Peyer's patch (tissue), 4 donors: ENCODE measurements around the gene AMDHD1. TPM values are rescaled to one million over a fixed set of nuclear protein-coding genes. Genes with fewer than 3 reads are reported as not detected.
"Not testable (repeated sequence)": the region's sequence is repeated elsewhere in the genome, so short reads cannot be mapped to it uniquely, and the experiment has no call there.

ENCODE experiments used
- DNase-seq, 3 donors: peaks; one replicate each; pipeline ENCODE4 v3.0.0-alpha.2; 2017 to 2019
- H3K27ac ChIP-seq, 4 donors: fragments of 200-600 bp; sonication (generic); one replicate each; pipeline ENCODE4 v1.5.1; 2016 to 2019
- H3K27me3 ChIP-seq, 2 donors: fragments of 200-600 bp; sonication (generic); one replicate each; pipeline ENCODE4 v1.5.1; 2019
- H3K36me3 ChIP-seq, 3 donors: fragments of 200-600 bp; sonication (generic); one replicate each; pipeline ENCODE4 v1.5.1; 2016 to 2019
- H3K4me1 ChIP-seq, 4 donors: fragments of 200-600 bp; sonication (generic); one replicate each; pipeline ENCODE4 v1.5.1; 2016 to 2019
- H3K4me3 ChIP-seq, 4 donors: fragments of 200-600 bp; sonication (generic); 1 replicate in 3 of 4; 2 replicates in 1 of 4; pipeline ENCODE4 v1.5.1; 2016 to 2019; ENCODE audit warnings: mild to moderate bottlenecking in 1 of 4
- H3K9me3 ChIP-seq, 4 donors: fragments of 200-600 bp; sonication (generic); one replicate each; pipeline ENCODE4 v1.5.1; 2016 to 2019; ENCODE audit warnings: mild to moderate bottlenecking in 1 of 4
- POLR2A ChIP-seq, 2 donors: fragments of 450-650 bp; IDR thresholded peaks; one replicate each; pipeline ENCODE4 v1.5.1; 2017; ENCODE audit warnings: antibody characterized with exemption in 2 of 2, mild to moderate bottlenecking in 2 of 2, moderate library complexity in 2 of 2
- total RNA-seq, 4 donors: library from RNA; depleted of rRNA; stranded (reverse); fragments of >200 nt; gene quantifications; one replicate each; pipeline ENCODE4 v1.1.0, GENCODE V29; 2016
- TF ChIP-seq, protein P1 (sequence below), 6 experiments: fragments of 450-650 bp in 4 of 6; fragments of 200-600 bp in 2 of 6; sonication (generic) in 1 of 6; IDR thresholded peaks; one replicate each; pipeline ENCODE4 v1.5.1; 2017 to 2019; ENCODE audit warnings: antibody characterized with exemption in 6 of 6, mild to moderate bottlenecking in 3 of 6, moderate library complexity in 1 of 6

AMDHD1 gene
- total RNA-seq, 4 donors from 2014 or later: 1.7 to 3.5 (median 2.5) TPM; not detected in 1

DNA sequence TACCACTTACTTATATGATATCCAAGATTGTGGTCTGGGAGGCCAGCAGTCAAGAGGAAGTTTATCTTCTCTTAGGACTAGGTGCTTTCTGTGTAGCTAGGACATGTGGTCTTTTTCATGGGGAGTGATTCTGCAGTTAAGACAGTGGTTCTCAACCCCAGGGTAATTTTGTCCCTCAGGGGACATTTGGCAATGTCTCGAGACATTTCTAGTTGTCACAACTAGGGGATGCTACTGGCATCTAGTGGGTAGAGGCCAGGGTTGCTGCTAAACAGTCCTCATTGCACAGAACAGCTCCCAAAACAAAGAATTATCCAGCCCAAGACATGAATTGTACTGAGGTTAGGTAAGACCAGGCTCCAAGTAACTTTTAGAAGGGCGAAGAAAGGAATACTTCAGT, 20.0 kb downstream of the AMDHD1 start:
- Histone ChIP-seq H3K4me3 (no peak overlapping the region), H3K4me1 (no peaks in the 10 kb centered on the region), H3K36me3 (no peaks in the 10 kb centered on the region), H3K9me3 (no peaks in the 10 kb centered on the region), H3K27me3 (no peaks in the 10 kb centered on the region), H3K27ac (no peak overlapping the region)
- no peak for DNase-seq
- TF ChIP-seq POLR2A (IDR thresholded peaks at IDR 0.05): no peak
- TF ChIP-seq, protein P1, sequence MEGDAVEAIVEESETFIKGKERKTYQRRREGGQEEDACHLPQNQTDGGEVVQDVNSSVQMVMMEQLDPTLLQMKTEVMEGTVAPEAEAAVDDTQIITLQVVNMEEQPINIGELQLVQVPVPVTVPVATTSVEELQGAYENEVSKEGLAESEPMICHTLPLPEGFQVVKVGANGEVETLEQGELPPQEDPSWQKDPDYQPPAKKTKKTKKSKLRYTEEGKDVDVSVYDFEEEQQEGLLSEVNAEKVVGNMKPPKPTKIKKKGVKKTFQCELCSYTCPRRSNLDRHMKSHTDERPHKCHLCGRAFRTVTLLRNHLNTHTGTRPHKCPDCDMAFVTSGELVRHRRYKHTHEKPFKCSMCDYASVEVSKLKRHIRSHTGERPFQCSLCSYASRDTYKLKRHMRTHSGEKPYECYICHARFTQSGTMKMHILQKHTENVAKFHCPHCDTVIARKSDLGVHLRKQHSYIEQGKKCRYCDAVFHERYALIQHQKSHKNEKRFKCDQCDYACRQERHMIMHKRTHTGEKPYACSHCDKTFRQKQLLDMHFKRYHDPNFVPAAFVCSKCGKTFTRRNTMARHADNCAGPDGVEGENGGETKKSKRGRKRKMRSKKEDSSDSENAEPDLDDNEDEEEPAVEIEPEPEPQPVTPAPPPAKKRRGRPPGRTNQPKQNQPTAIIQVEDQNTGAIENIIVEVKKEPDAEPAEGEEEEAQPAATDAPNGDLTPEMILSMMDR (IDR thresholded peaks at IDR 0.05): no peak

DNA sequence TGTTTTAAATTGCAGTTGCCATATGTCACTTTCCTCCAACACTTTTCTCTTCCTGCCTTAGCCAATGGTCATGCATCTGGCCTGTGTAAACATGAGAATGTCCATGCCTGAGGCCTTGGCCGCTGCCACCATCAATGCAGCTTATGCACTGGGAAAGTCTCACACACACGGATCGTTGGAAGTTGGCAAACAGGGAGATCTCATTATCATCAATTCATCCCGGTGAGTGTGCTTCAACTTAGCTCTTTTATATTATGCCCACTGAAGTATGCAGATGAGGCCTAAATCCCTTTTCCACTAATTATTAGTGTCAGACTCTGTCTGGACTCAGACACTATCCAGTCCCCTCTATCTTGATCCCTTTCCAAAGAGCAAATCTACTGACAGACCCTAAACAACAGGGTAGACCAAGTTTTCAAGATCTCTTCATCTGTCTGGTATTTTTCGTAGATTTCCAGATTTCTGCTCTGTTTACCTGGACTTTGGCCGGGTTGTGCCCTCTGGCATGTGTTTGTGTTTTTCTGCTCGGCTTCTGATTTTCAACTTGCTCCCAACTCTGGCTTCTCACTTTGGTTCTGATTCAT, 23.2 kb downstream of the AMDHD1 start:
- H3K4me1 ChIP-seq: no peaks in the 10 kb centered on the region
- no peak overlapping the region for H3K4me3 ChIP-seq
- H3K27me3 ChIP-seq: no peaks in the 10 kb centered on the region
- no peak for DNase-seq
- H3K27ac ChIP-seq: no peak overlapping the region
- H3K9me3 ChIP-seq: no peaks in the 10 kb centered on the region
- TF ChIP-seq, protein P1 (IDR thresholded peaks at IDR 0.05): no peak
- TF ChIP-seq POLR2A (IDR thresholded peaks at IDR 0.05): no peak
- H3K36me3 ChIP-seq: no peaks in the 10 kb centered on the region

DNA sequence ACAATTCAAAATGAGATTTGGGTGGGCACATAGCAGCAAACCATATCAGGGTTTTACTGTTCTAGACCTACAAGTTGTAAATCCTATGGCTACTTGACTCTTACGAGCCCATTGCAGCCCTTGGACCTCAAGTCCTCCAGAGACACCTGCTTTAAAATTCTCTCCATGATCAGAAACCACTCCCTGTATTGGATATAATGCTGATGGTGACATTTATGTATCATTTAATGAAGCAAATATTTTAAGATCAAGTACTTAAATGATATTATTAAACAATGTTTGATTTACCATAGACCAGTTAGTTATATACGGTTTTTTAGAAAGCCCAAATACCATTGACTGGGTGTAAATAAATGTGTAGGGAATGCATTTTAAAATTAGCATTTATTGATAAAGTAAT, 24.2 kb downstream of the AMDHD1 start:
- DNase-seq: no peak
- H3K9me3 ChIP-seq: no peaks in the 10 kb centered on the region
- no peaks in the 10 kb centered on the region for H3K27me3 ChIP-seq
- H3K27ac ChIP-seq: no peak overlapping the region
- H3K4me3 ChIP-seq: no peak overlapping the region
- TF ChIP-seq POLR2A (IDR thresholded peaks at IDR 0.05): no peak
- TF ChIP-seq, protein P1 (IDR thresholded peaks at IDR 0.05): no peak
- H3K4me1 ChIP-seq: no peaks in the 10 kb centered on the region
- H3K36me3 ChIP-seq: no peaks in the 10 kb centered on the region

DNA sequence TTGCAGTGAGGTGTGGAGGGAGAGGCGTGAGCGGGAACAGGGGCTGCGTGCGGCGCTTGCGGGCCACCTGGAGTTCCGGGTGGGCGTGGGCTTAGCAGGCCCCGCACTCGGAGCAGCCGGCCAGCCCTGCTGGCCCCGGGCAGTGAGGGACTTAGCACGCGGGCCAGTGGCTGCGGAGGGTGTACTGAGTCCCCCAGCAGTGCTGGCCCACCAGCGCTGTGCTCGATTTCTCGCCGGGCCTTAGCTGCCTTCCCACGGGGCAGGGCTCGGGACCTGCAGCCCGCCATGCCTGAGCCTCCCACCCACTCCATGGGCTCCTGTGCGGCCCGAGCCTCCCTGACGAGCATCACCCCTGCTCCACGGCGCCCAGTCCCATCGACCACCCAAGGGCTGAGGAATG, 26.0 kb downstream of the AMDHD1 start:
- H3K27ac ChIP-seq, H3K4me1 ChIP-seq, H3K4me3 ChIP-seq, H3K9me3 ChIP-seq, H3K36me3 ChIP-seq, DNase-seq, H3K27me3 ChIP-seq: not testable (repeated sequence)

DNA sequence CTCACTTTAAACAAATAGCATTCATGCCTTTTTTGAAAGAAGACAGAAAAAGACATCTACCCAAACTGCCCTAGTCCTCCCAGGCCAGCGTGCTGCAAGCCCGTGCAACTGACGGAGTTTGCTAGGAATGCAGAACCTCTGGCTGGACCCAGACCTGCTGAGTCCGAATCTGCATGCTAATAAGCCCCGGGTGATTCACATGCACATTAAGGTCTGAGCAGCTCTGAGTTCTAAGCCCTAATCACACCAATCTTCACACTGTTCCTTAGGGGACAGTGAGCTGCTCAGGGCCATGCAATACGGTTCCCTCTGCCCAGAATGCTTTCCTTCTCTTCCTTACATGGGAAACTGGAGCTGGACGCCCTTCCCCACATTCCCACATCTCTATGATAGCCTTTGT, 27.8 kb downstream of the AMDHD1 start:
- Histone ChIP-seq H3K36me3 (no peaks in the 10 kb centered on the region), H3K27me3 (no peaks in the 10 kb centered on the region), H3K4me3 (no peak overlapping the region), H3K27ac (no peak overlapping the region), H3K9me3 (no peaks in the 10 kb centered on the region), H3K4me1 (peaks cover 0 to 5% (median 0%) of the 10 kb centered on the region in 4 donors)
- TF ChIP-seq POLR2A (IDR thresholded peaks at IDR 0.05): no peak
- TF ChIP-seq, protein P1 (IDR thresholded peaks at IDR 0.05): no peak
- no peak for DNase-seq

DNA sequence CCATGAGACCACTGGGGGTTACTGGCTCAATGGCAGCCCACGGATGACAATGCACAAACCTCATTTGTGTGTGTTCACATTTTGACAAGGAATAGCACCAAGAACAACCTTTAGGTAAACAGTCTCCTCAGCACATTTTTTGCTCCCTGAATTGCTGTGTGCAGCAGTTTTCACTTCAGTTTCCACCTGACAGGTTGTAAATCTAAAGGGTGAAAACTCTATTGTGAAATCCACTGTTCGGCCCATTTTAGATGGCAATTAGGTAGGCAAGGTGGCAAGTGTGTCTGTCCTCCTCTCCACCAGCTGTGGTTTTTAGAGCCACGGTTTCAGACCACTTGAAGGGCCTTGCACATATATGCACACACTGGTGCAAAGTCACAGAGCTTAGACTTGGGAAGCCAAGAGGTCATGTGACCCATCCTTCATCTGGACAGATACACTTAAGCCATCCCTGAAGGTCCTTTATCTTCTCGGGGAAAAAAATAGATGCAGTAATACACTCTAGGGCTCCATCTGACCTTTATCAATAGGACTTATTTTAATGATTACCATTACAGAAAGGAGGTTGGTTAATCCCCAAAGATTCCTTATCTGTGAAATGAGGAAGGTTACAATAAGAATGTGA, 29.8 kb downstream of the AMDHD1 start:
- no peaks in the 10 kb centered on the region for H3K9me3 ChIP-seq
- no peak overlapping the region for H3K4me3 ChIP-seq
- no peaks in the 10 kb centered on the region for H3K36me3 ChIP-seq
- peaks cover 0 to 5% (median 0%) of the 10 kb centered on the region in 4 donors for H3K4me1 ChIP-seq
- no peak overlapping the region for H3K27ac ChIP-seq
- no peak for TF ChIP-seq POLR2A (IDR thresholded peaks at IDR 0.05)
- TF ChIP-seq, protein P1 (IDR thresholded peaks at IDR 0.05): no peak
- no peaks in the 10 kb centered on the region for H3K27me3 ChIP-seq
- no peak for DNase-seq
